Measurements from ENCODE around the gene FHOD3. TPM values are rescaled to one million over a fixed set of nuclear protein-coding genes. Genes with fewer than 3 reads are reported as not detected.

Gene FHOD3
- total and polyA plus RNA-seq, 9 of the 15 experiments (the other 6 are each of a cell fraction or from before 2014, with no cell fraction given) = 0.11 TPM; not detected in 8

DNA sequence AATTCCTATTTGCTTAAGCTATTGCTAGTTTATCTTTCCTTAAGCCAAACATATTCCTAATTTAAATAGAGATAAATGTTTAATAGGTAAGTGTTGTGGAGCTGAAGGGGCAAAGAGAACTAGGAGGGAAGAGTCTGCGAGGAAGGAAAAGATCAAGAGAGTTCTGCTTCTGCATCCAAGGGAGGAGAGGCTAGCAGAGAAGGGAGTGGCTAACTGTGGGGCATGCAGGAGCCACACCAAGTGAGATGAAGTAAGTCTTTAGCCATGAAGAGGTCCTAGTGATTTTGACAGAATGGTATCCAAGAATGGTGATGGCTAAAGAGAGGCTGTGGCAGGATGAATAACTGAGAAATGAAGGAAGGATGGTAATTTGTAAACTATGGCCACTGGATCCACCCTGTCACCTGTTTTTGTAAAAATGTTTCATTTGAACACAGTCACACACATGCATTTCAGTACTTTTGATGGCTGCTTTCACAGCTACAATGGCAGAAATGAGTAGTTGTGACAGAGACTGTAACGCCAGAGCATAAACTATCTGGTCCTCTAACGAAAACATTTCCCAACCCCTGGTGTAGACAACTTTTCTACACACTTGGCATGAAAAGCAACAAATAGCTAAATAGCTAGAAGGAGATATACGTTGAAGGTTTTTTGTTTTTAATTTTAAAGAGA, 515.7 kb downstream of the FHOD3 start:
- no TSS peak for BruUV-seq (replicated peaks)
- in situ Hi-C loops (cut with MboI) = no loop called here
- peak overlapping the region; percentile 16; the same call in 1 of the 2 replicates for H3K4me2 ChIP-seq (ENCODE audit: insufficient read depth, low read length)

GRCh38 chr18:36813824-36814223, 516.3 kb downstream of the FHOD3 start:
- WGBS (ENCODE audit: insufficient coverage, low coverage, missing lambda C conversion rate) = 13% methylated on average over 3 of the region's 3 CpGs
- no peaks in the 10 kb centered on the region for H4K20me1 ChIP-seq (replicated peaks; ENCODE audit: control insufficient read depth, insufficient read depth, low read length)
- no TSS peak for BruUV-seq (replicated peaks)
- H3K27me3 ChIP-seq (ENCODE audit: control insufficient read depth in 2 of 2, insufficient read depth in 2 of 2, low read length in 2 of 2) = no peaks in the 10 kb centered on the region
- 0 out of 4 replicates have a peak overlapping the region, but pooled peaks of 1 of the 2 experiments have one; percentile 16 for H3K9ac ChIP-seq (ENCODE audit: insufficient read depth in 1 of 2, low read depth in 2 of 2, low read length in 2 of 2)
- H3K4me1 ChIP-seq (replicated peaks in 1 of 2; ENCODE audit: control insufficient read depth in 2 of 2, insufficient read depth in 2 of 2, low read length in 2 of 2) = peaks cover 0 to 31% of the 10 kb centered on the region in 2 experiments; a peak in 2 of 5 replicates
- intact Hi-C loops (cut with micrococcal nuclease) (no loop called here), in situ Hi-C loops (cut with MboI) (no loop called here)
- H3K36me3 ChIP-seq (ENCODE audit: control insufficient read depth, insufficient read depth, low read length) = peaks cover 84% of the 10 kb centered on the region
- no peak overlapping the region for H3K4me3 ChIP-seq
- no peaks in the 10 kb centered on the region for H3K9me3 ChIP-seq (replicated peaks; ENCODE audit: control insufficient read depth, insufficient read depth, low read depth, low read length)
- ATAC-seq (peak; percentile 51), FAIRE-seq (peak; percentile 76), DNase-seq (ENCODE audit: extremely low read depth in 1 of 4, low spot score in 3 of 4) (peak; percentile 56 to 81 (median 66))
- H3K27ac ChIP-seq (ENCODE audit: extremely low read depth, low read depth, low read length) = peak overlapping the region; percentile 56
- H2AFZ ChIP-seq (ENCODE audit: low read depth, low read length) = no peak overlapping the region
- peaks cover 5% of the 10 kb centered on the region for H3K9me1 ChIP-seq (ENCODE audit: control insufficient read depth, insufficient read depth, low read length)
- CTCF ChIA-PET (ENCODE audit: low intra/inter-chr PET ratio) = no interaction called here
- H3K79me2 ChIP-seq (ENCODE audit: control insufficient read depth, insufficient read depth, low read length) = peaks cover 18% of the 10 kb centered on the region
- H3K4me2 ChIP-seq (ENCODE audit: insufficient read depth, low read length) = peak overlapping the region; percentile 52
- POLR2A ChIA-PET = interaction anchor here (3.1 kb wide), 1 partner anchor 15 kb away, joined by 19 read pairs; the partner anchor contains the start of genes KIAA1328 and TPGS2
- TF ChIP-seq RAD51 (IDR thresholded peaks at IDR 0.05; ENCODE audit: borderline replicate concordance, low read depth) (peak; percentile 37; the same call in 1 of the 2 replicates), SMARCA4 (IDR thresholded peaks at IDR 0.05) (peak; percentile 35; the same call in 1 of the 2 replicates), ZNF212 (CRISPR knock-in tag; IDR thresholded peaks at IDR 0.05) (no peak), CBFA2T3 (IDR thresholded peaks at IDR 0.05) (peak; percentile 80), PTRF (tag; IDR thresholded peaks at IDR 0.05) (no peak), PHB2 (IDR thresholded peaks at IDR 0.05; ENCODE audit: low read depth) (no peak), CSDE1 (IDR thresholded peaks at IDR 0.05) (no peak), TCF3 (CRISPR knock-in tag; IDR thresholded peaks at IDR 0.05) (0 out of 2 replicates have a peak, but pooled peaks have one; percentile 13), FOXK2 (conservative IDR thresholded peaks at IDR 0.05 in 1 of 2, IDR thresholded peaks at IDR 0.05 in 1 of 2; ENCODE audit: low read depth in 2 of 2) (0 out of 4 replicates have a peak, but pooled peaks of 1 of the 2 experiments have one; percentile 15), CC2D1A (IDR thresholded peaks at IDR 0.05) (0 out of 2 replicates have a peak, but pooled peaks have one; percentile 11), ZSCAN29 (IDR thresholded peaks at IDR 0.05) (peak; percentile 67; the same call in 1 of the 2 replicates), HNRNPH1 (optimal IDR thresholded peaks at IDR 0.05; ENCODE audit: low read depth, low read length) (no peak), EP300 (IDR thresholded peaks at IDR 0.05; ENCODE audit: low read length) (peak; percentile 8; the same call in 1 of the 2 replicates), EHMT2 (IDR thresholded peaks at IDR 0.05) (no peak), TAL1 (IDR thresholded peaks at IDR 0.05) (peak; percentile 64), CTBP1 (IDR thresholded peaks at IDR 0.05; ENCODE audit: borderline replicate concordance) (no peak), NCOR1 (IDR thresholded peaks at IDR 0.05) (peak; percentile 36; the same call in 1 of the 2 replicates)

More for the DNA sequence above, 515.7 kb downstream of the FHOD3 start:
- ATAC-seq (0 out of 3 replicates have a peak, but pooled peaks have one; percentile 16), DNase-seq (ENCODE audit: extremely low read depth in 1 of 4, low spot score in 3 of 4) (no peak), FAIRE-seq (no peak)
- Histone ChIP-seq H3K27me3 (ENCODE audit: control insufficient read depth in 2 of 2, insufficient read depth in 2 of 2, low read length in 2 of 2) (no peaks in the 10 kb centered on the region), H3K4me1 (replicated peaks in 1 of 2; ENCODE audit: control insufficient read depth in 2 of 2, insufficient read depth in 2 of 2, low read length in 2 of 2) (peaks cover 0 to 31% of the 10 kb centered on the region in 2 experiments; a peak in 2 of 5 replicates), H2AFZ (ENCODE audit: low read depth, low read length) (no peak overlapping the region), H3K79me2 (ENCODE audit: control insufficient read depth, insufficient read depth, low read length) (peaks cover 19% of the 10 kb centered on the region), H3K9ac (ENCODE audit: insufficient read depth in 1 of 2, low read depth in 2 of 2, low read length in 2 of 2) (no peak overlapping the region), H3K4me3 (no peak overlapping the region), H3K9me1 (ENCODE audit: control insufficient read depth, insufficient read depth, low read length) (peaks cover 5% of the 10 kb centered on the region), H3K27ac (ENCODE audit: extremely low read depth, low read depth, low read length) (peak overlapping the region; percentile 56), H3K36me3 (ENCODE audit: control insufficient read depth, insufficient read depth, low read length) (peaks cover 82% of the 10 kb centered on the region), H4K20me1 (replicated peaks; ENCODE audit: control insufficient read depth, insufficient read depth, low read length) (no peaks in the 10 kb centered on the region), H3K9me3 (replicated peaks; ENCODE audit: control insufficient read depth, insufficient read depth, low read depth, low read length) (no peaks in the 10 kb centered on the region)
- TF ChIP-seq CCAR2 (IDR thresholded peaks at IDR 0.05; ENCODE audit: low read depth, low read length) (no peak), KLF1 (tag; IDR thresholded peaks at IDR 0.05) (no peak), NUFIP1 (IDR thresholded peaks at IDR 0.05; ENCODE audit: partially characterized antibody) (no peak), ZNF77 (CRISPR knock-in tag; IDR thresholded peaks at IDR 0.05) (no peak), ZNF696 (CRISPR knock-in tag; conservative IDR thresholded peaks at IDR 0.05) (no peak), POLR2AphosphoS5 (IDR thresholded peaks at IDR 0.05; ENCODE audit: control insufficient read depth, insufficient read depth, low read depth, low read length) (no peak)
- intact Hi-C loops (cut with micrococcal nuclease) = no loop called here
- 51% methylated on average over 4 of the region's 4 CpGs for WGBS (ENCODE audit: insufficient coverage, low coverage, missing lambda C conversion rate)
- CTCF ChIA-PET (ENCODE audit: low intra/inter-chr PET ratio) = no interaction called here
- POLR2A ChIA-PET = interaction anchor here (3.1 kb wide), 1 partner anchor 16 kb away, joined by 19 read pairs; the partner anchor contains the start of genes KIAA1328 and TPGS2

All from K562 (cell line).